Measurements from ENCODE around the gene CTDSPL.

DNA sequence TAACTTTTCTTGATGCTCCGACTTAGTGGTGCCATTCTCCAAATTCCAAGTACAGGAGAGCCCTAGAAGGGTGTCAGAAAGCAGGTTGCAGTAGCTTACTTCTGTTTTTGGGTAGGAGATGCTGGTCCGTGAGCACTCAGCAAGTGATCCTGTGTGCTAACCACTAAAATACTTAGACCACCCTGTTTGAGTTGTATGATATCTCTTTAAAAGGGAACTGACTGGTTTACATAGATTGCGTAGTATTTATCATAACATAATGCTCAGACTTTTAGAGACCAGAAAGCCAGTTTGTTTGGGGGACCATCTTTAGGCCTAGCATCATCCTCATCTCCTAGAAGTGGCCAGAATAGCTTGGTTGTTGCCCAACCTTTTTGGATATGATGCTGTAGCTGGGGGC is 26.7 kb downstream of the CTDSPL start:
- no peak for TF ChIP-seq CTCF (conservative IDR thresholded peaks at IDR 0.05)
- no peak for TF ChIP-seq EZH2 (IDR thresholded peaks at IDR 0.05; ENCODE audit: low read depth)

All from PC-9 (cell line).